ENCODE measurements around the gene CHI3L1. TPM values are rescaled to one million over a fixed set of nuclear protein-coding genes. Genes with fewer than 3 reads are reported as not detected.

The CHI3L1 gene
- polyA plus RNA-seq, 3 donors, result 10.4 to 12.9 (median 11.9) TPM

DNA sequence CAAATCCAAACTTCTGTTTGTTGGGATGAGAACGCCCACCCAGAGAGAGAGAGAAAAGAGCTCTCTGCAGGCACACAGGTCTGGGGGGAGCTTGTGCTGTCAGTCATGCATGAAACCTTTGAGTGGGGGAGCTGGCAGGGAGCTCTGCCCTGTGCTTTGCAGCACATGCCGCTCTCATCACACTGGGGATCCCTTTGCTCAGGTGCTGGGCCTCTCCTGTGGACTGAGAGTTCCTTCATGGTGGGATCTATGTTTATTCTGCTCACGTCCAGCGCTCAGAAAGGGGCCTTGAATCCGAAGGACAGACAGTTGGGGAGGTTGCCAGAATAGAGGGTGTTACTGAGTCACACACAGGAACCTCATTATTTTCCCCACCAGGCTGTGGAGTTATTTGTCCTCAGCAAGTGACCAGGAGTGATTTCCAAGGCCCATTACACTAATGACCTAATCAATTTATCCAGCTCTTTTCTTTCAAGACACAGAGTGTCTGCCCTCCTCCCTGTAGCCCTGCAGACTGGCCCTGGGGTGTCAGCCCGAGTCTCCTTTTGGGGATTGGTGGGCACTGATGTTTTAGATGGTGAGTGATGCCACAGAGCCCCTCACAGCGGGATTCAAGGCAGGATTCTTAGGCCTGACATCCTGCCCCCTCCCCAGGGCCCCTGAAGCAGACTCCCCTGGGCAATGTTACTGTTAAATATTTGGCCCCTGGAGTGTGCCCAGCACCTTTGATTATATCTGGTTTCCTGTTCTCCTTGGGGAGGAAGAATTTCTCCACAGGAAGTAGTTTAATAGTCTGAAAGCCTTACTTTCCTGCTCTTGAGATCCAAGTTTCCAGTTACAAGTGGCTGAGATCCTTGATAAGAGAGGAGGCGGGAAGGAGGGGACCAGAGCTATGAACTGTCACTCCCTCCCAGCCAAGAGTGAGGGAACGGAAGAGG, 33.2 kb downstream of the CHI3L1 start:
- DNase-seq (ENCODE audit: low read depth in 3 of 3, low spot score in 2 of 3), result no peak

DNA sequence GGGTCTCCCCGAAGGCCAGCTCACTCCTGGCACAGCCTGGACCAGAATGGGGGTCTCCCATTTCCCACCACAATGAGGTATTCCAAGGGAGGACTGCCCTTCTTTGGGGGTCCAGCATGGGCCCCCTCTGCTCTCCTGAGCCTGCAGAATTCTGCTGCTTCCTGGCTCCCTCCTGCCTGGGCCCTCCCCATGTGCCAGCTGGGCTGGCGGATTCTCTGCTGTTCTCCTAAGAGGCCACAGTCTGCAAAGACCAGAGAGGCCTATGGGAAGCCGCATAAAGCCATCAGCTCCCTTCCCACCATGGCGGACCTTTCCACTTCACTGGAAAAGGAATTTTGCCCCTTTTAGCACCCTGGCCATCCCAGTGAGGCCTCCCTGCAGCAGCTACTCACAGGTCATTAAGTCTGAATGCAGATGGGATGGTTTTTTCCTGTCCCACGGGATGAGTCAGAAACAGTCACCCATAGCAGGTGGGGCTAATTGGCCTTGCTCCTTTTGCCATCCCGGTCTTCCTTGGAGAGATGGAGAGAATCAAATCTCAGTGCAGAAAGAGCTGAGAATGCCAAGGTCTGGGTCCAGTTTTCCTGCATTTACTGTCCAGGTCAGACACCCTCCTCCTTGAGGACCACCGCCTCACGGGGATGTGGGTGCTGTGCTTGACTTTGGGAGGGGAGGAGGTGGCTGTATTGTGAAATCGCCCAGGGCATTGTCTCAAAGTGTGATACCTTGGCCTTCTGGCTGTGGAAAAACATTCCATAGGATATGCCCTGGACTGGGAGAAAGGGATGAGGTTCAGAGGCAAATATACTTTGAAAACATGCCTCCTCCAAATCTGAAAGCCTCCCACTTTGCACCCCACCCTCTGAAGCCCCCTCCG, 34.1 kb downstream of the CHI3L1 start:
- no peak for DNase-seq (ENCODE audit: low read depth in 3 of 3, low spot score in 2 of 3)

DNA sequence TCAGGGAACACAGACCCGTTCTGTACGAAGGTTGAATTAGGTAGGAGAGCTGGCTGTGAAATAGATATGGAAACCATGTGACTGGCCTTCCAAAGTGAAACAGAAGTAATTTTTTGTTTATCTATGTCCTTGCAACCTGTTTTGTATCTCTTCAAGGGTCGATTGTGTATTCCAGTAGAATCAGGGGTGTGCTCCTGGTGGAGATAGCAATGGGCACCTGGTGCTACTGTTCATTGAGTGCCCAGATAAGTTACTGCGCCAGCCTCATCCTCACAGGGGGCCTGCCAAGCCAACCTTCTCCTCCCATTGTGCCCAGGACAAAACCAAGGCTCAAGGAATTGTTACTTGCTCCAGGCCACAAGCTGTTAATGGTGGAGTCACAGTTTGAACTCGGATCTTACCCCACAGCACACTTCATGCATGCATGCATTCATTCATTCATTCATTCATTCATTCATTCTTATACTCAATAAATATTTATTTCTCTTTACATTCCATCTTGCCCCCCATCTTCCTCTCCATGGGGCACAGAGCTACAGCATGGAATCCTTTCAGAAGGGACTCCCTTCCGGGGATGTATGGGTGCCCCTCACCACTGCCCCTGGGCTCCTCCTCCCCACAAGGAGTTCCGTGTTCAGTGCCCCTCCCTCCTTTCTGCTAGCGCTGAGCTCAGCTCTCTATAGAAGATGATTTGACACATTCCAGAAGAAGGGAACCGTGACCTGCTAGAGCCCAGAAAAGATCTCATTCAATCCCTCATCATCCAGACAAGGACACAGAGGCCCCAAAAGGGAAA, 34.9 kb downstream of the CHI3L1 start:
- DNase-seq (ENCODE audit: low read depth in 3 of 3, low spot score in 2 of 3), result no peak

DNA sequence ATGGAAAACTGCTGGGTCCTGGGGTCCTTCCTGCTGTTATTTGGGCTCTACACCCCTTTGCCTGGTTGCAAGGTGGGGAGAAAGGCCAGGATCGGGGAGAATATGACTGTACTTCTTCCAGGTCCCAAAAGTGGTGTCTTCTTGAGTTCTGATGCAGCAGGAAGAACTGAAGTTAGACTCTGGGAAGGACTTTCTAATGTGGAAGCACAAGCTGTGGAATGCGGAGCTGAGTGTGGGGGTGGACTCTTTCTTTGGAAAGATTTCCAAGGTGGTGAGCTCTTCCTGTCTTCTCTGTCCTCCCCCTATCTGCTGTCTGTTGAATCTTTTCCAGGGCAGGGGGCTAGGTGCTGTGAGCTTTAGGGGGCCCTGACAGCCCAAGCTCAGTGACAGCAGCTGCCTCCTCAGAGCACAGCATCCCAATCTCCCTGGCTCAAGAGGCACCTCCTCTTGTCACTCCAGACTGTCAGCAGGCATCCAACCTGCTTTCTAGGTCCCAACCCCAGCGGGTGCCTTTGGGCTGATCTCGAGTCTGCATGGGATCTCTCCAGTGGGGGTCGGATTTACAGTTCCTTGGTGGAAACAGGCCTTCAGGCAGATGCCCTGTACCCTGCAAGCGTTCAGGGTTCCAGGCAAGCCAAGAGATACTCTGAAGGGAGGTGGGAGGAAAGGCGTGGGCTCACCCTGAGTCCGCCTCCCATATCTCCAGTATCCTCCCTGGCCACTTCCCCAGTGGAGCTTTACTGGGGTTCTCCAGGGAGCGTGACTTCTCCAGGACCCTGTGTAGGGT, 35.8 kb downstream of the CHI3L1 start:
- no peak for DNase-seq (ENCODE audit: low read depth in 3 of 3, low spot score in 2 of 3)

DNA sequence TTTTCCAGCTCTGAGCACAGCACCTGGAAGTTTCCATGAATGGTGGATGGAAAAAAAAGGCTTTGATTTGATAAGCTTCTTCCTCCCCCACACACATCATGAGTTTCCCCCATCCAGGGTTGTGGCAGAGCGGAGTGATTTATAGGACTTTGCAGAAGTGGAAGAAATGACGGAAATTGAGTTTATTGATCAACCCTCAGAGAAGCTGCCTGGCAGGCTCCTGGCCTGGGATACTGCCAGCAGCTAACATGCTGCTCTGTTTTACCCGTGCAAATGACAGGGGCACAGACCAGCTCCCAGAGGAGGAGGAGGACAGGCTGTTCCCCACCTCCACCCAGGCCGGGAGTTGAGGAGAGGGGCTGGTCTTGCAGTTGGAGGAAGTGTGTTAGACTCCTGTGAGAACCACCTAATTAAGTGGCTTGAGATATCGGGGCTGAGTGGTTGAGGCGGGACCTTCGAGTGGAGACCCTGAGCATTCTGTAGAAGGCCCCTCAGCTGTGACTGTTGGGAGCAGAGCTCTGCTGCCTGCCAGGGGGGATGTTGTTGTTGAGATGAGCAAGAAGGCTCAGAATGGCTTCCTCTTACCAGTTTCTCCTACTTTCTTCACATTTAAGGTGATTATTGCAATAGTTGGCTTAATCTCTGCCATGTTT, 37.2 kb downstream of the CHI3L1 start:
- no peak for DNase-seq (ENCODE audit: low read depth in 3 of 3, low spot score in 2 of 3)

DNA sequence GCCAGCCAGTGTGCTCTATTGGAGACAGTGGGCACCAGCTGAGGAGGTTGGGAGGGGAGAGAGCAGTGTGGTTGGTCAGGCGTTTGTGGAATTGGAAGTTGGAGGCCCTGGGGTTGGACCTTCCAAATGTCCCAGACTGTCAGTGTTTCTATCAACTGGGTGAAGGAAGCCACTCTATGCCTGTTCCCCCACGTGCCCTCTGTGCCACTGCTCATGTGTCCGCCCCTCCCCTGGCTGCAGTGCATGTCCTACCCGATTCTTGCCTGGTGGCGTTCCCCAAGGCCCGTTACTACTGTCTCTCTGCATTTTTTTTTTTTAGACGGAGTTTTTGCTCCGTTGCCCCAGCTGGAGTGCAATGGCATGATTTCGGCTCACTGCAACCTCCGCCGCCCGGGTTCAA, 37.9 kb downstream of the CHI3L1 start:
- DNase-seq (ENCODE audit: low read depth in 3 of 3, low spot score in 2 of 3), result no peak

DNA sequence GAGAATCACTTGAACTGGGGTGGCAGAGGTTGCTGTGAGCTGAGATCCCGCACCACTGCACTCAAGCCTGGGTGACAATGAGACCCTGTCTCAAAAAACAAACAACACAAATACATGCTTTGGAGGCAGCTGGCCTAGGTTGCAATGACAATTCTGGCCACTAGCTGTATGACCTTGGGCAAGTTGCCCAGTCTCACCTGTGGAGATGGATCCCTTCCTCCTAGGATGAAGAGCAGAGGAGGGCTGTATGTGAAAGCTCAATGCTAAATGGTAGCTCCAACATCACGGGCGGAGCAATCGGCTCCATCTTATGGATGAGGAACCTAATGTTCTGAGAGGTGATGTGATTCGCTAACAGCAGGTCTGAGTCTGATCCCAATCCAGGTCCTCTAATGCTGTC, 38.4 kb downstream of the CHI3L1 start:
- no peak for DNase-seq (ENCODE audit: low read depth in 3 of 3, low spot score in 2 of 3)

DNA sequence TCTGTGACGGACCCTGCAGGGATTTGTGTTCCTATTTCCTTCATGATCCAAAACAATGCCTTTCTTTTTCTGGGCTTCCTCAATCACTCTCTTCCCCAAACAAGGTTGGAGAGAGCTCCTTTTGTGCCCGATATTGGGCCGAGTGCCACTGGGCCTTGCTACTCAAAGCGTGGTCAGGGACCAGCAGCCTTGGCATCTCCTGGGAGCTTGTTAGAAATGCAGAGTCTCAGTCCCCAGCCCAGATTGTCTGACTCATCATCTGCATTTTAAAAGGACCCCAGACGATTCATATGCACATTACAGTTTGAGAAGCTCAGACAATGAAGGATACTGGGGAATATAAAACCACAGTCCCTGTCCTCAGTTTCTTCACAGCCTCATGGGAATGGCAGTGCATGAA, 39.1 kb downstream of the CHI3L1 start:
- no peak for DNase-seq (ENCODE audit: low read depth in 3 of 3, low spot score in 2 of 3)

DNA sequence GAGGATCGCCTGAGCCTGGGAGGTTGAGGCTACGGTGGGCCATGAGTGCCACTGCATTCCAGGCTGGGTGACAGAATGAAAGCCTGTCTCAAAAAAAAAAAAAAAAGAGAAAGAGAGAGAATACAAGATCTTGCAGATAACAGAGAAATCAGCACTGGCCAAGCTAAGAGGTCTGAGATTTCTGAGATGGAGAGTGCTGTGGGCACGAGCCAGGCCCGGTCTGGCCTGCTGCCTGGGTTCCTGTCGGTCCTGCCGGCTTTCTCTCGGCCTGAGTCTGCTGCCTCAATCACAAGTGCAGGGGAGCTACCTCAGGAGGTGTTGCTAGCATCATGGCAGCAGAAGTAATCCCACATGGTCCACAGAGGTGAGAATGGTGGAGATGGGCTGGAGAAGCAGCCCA, 40.0 kb downstream of the CHI3L1 start:
- no peak for DNase-seq (ENCODE audit: low read depth in 3 of 3, low spot score in 2 of 3)

DNA sequence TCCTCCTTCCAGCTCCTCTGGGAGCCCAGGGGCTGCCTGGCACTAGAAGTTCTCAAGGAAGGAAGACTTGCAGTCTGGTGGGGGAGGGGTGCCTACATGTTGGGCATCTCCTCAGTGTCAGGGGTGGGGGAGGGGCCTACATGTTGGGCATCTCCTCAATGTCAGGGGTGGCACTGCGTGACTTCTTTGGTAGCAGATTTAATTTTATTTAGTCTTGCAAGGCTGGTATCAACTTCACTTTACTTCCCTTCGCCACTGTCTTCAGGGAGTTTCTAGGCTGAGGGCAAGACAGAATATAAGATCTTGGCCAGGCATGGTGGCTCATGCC, 40.5 kb downstream of the CHI3L1 start:
- no peak for DNase-seq (ENCODE audit: low read depth in 3 of 3, low spot score in 2 of 3)

DNA sequence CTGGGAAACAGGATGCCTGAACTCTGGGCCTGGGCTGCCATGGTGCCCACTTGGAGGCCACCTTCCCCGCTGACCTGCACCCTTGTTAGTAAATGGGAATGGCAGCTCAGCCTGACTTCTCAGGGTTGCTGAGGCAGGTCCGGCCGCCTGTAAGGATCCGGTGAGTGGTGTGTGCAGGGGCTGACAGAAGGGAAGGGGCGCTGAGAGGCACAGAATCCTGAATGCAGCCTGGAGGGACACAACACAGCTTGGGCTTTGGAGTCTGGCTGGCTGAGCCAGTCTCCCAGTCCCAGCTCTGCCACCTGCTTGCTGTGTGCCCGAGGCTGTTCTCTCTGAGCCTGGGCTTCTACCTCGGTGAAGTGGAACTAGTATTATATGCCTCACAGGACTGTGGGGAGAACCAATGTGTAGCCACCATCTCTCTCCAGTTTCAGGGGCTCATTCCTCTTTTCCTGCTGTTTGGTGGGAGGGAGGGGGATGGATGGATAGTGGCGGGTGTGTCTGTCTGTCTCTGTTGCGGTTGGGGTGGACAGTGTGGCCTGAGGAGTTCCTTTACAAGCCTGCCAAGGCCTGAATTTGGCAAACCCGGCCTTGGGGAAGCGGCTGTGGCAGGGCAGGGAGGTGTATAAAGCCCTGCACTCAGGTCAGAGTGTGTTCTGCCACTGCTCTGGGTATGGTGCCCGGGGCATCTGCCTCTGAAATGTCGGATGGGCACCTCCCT, 41.0 kb downstream of the CHI3L1 start:
- no peak for DNase-seq (ENCODE audit: low read depth in 3 of 3, low spot score in 2 of 3)

DNA sequence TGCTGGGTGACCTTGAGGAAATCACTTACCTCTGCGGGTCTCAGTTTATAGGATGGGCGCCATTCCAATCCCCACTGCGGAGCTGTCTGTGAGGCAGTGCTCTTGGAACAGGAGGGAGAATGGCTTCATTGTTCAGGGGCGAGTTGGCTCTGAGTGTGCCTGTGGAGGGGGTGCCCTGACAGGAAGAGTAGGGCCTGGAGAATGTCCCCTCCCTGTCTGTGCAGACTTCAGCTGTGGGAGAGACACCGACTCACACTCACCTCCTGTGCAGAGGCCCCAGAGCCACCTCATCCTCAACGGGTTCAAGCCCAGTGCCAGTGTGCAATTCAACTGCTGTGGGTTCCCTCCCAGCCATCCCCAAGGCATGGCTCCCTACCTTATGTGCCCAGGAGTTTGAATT, 41.8 kb downstream of the CHI3L1 start:
- DNase-seq (ENCODE audit: low read depth in 3 of 3, low spot score in 2 of 3), result no peak

DNA sequence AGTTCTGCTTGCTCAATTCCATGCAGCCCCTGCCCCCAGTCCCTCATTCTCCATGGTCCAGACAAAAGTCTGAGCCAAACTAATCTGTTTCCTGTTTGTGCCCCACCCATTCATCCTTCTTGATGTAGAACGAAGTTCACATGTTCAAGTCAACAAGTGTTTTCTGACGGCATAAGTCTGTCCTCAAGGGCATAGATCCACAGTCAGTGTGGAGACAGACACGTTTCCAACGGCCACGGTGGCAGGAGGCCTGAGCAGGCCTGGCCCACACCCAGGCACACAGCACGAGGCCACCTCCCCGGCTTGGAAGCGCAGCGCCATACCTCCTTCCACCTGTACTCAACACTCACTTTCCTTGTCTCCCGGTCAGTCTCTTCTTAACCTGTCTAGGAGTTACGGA, 42.9 kb downstream of the CHI3L1 start:
- no peak for DNase-seq (ENCODE audit: low read depth in 3 of 3, low spot score in 2 of 3)

DNA sequence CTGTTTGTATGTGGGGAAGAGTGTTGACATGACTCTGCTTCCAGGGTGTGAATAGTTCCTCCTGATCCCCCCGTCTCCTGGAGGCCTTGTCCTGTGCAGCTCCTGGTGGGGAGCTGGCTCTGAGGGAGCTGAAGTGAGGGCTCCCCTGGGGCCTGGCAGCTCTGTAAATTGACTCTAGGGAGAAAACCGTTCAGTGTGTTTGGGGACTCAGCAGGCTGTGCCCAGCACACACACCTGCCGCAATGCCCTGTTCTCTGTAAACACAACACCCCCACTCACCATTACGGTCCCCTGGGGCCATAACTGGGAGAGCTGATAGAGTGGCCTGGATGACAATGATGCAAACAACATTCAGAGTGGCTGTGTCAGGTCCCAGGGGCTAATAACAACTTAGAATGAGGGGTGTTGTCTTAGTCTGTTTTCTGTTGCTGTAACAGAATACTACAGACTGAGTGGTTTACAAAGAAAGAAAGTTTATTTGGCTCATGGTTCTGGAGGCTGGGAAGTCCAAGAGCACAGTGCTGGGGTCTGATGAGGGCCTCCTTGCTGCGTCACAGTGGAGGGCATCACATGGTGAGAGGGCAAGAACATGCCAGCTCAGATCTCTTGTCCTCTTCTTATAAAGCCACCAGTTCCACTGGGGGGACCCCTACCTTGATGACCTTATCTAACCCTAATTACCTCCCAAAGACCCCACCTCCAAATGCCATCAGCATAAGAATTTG, 43.7 kb downstream of the CHI3L1 start:
- DNase-seq (ENCODE audit: low read depth in 3 of 3, low spot score in 2 of 3), result no peak

DNA sequence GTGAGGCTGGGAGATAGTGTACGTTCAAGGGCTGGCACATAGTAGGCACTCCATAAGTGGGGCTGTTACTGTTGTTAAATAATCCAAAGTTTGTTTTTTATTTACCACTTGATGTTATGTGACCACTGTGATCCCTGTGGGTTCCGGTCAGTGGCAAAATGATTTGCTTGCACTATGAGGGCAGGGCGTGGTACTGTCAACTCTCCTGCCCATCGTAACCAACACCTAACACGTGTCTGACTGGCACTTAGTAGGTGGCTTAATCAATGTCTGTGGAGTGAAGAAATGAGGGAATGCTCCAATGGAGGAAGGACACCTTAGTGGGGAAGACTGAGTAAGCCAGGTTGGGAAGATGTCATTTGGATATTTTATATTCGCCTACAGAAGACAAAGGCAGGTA, 44.4 kb downstream of the CHI3L1 start:
- no peak for DNase-seq (ENCODE audit: low read depth in 3 of 3, low spot score in 2 of 3)

DNA sequence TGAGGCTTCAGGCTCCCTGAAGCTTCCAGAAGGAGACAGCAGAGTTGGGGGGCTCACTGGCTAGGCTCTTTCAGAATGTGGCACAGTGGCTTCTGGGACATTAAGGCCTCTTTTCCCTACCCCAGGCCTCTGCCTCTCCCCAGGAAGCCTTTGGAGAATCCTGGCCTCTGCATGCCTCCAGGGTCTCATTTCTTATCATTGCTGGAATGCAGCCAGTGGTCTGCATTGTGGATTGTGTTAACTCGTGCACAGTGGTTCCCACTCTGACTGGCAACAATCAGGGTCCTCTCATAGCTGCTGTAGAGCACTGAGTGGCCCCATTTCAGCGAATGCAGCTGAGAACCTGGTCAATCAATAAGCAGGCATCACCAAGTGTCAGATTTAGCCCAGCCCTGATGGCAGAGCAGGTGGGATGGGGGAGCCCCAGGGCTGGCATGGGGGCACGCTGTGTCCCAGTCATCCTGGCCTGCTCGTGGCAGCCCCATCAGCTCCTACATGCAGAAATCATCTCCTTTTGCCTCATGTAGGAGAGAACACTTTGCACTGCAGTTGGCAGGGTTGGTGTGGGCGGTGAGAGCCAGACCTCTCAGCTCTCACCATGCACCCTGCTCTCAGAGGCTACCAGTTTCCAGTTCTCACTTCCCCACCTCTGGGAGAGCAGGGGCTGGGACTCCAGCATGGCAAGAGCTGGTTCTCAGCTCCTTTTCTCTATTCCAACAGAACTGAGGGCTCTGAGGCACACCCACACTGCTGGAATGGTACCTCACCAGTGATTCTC, 45.6 kb downstream of the CHI3L1 start:
- DNase-seq (ENCODE audit: low read depth in 3 of 3, low spot score in 2 of 3), result no peak

DNA sequence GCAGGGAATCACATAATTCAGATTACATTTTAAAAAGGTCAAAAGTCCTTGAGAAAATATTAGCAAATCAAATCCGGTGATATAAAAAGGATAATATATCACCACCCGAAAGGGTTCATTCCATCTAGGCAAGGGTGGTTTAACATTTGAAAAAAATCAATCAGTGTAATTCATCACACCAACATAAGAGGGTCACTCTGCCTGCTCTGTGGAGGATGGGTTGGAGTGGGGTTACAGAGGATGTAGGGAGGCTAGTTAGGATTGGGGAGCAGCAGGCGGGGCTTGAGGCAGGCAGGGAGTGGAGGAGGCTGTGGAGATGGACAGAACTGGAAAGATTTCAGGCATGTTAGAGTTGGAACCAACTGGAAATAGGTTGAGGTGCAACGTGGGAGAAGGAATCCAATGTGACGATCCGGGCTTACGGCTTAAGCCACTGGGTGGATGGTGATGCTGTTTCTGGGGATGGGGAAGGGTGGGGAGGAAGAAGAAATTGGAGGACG, 46.5 kb downstream of the CHI3L1 start:
- no peak for DNase-seq (ENCODE audit: low read depth in 3 of 3, low spot score in 2 of 3)

DNA sequence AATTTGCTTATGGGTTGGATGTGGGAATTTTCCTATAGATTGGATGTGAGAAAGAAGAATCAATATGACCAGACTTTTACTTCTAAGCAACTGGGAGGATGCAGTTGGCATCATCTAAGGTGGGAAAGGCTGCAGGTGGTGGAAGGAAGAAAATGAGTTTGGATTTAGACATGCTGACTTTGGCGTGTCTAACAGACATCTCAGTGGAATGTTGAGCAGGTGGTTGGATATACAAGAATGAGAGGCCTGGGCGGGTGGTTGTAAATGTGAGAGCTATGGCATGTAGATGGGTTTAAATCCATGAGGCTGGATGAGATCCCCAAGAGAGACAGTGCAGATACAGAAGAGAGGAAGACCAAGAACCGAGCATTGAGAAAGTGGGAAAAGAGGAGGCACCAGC, 48.4 kb downstream of the CHI3L1 start:
- DNase-seq (ENCODE audit: low read depth in 3 of 3, low spot score in 2 of 3), result no peak
